GM04504 (cell line): ENCODE measurements around the gene RGPD4.

Experiments
- DNase-seq: peaks from one replicate; pipeline ENCODE4 v3.0.0-alpha.2; 2012; ENCODE audit warnings: low read depth

Gene RGPD4

DNA sequence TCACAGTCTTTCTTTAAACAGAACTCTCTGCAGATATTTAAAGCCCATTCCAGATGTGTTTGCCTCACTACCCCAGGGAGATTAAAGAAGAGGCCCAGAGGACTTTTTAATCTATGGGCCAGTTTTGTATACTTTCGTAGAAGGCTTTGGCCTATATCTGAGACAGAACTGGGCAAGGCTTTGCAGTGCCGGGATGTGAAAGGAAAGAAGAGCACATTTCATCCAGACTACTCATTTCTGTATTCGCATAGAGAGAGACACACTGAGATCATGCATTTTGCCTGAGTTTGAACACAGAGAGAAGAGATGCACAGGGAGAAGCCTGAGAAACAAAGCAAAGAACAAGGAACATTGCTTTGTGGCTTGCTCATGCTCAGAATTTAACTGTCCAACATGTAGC lies 104.7 kb downstream of the RGPD4 start:
- no peak for DNase-seq

DNA sequence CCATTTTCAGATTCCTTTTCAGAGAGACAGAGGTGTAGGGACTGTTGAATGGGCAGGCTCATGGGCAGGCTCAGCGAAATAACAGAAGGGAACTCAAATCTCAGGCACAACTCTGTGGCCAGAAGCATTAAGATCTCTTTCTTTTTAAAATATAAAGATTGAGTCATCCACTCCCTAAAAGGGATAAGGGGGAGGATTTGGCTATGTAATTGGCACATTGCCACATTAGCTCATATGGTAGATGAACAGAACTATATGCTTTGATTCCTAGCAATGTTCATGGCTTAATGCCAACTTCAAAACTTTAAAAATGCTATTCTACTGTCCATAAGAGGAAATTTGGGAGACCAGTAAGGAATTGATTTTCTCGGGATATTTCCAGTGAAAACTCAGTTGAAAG lies 105.8 kb downstream of the RGPD4 start:
- no peak for DNase-seq

DNA sequence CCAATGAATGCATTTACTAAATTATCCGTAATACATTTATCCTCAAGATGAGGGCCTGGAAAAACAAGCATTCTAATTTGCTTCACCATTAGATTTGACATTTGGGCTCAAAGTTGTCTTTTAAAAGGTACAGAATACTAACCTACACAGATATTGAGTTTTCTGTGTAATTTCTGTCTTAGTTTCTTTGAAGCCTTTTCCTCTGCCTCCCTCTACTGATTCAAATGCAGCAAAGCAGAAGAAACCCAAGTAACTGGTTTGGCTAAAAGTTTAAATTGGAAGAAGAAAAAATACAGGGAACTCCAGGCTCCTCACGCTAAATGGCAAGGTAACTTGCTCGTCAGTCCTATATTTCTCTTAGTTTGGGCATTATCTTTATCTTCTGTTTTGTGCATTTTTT lies 106.3 kb downstream of the RGPD4 start:
- no peak for DNase-seq

GRCh38 chr2:107936433-107937359 lies 110.0 kb downstream of the RGPD4 start:
- DNase-seq = no peak
